Nephron progenitor cell (in vitro differentiated cells): ENCODE data around the gene PIM3.
A peak's percentile ranks its signal among the peaks of the same experiment; 100 is the strongest.

Experiments
- DNase-seq: peaks from one replicate; pipeline ENCODE4 v3.0.0; 2021
- H3K27ac Mint-ChIP-seq: 2 replicates; pipeline ENCODE4 v1.8.0; 2021; ENCODE audit warnings: mild to moderate bottlenecking, moderate library complexity, mixed read lengths
- H3K27me3 Mint-ChIP-seq: 2 replicates; pipeline ENCODE4 v1.8.0; 2021; ENCODE audit warnings: mild to moderate bottlenecking, low read depth, mixed read lengths; ENCODE audit not compliant: poor library complexity
- H3K36me3 Mint-ChIP-seq: 2 replicates; pipeline ENCODE4 v1.8.0; 2021; ENCODE audit warnings: low read depth, mixed read lengths
- H3K4me1 Mint-ChIP-seq: 2 replicates; pipeline ENCODE4 v1.8.0; 2021; ENCODE audit warnings: mixed read lengths
- H3K4me3 Mint-ChIP-seq: 2 replicates; pipeline ENCODE4 v1.8.0; 2021; ENCODE audit warnings: mild to moderate bottlenecking, moderate library complexity, mixed read lengths
- H3K9me3 Mint-ChIP-seq: 2 replicates; pipeline ENCODE4 v1.8.0; 2021; ENCODE audit warnings: mild to moderate bottlenecking, moderate library complexity, mixed read lengths
- TF ChIP-seq, protein P1 (sequence below): fragments of 200-600 bp; sonication (generic); IDR thresholded peaks from 2 replicates; pipeline ENCODE4 v1.5.0; 2021; ENCODE audit warnings: antibody characterized with exemption

The PIM3 gene

DNA sequence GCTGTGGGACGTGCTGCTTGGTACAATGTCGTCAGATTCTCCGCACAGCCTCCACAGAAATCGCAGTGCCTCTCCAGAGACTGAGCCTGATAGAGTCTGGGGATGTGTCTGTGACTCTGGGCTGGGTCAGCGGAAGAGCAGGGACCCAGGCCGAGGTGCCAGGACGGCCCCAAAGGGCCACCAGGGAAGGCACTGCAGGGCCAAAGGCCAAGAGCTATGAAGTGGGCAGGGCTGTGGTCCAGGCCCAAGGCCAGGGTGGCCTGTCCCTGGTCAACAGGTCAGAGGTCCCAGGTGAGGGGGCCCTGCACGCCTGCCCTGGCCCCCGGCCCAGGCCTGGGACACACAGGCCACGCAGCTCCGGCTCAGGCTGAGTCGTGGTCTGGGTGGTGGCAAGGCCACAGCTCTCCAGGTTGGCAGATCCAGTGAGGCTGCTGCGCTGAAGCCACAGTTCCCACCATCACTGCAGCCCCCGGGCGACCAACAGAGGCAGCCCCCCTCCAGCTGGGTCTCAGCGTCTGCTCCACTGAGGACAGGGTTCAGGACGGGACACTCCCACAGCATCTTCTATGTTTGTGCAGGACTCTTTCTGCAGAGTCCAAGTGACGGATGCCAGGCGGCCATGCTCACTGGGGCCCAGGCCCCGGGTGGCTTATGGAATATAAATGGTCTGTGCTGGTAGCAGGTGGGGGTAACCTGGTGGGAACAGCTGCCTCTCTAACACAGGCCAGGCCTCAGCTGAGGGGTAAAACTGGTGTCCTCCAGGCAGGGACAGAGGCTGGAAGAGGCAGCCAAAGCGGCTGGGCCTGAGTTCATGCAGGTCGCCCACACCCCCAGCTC is 4.8 kb upstream of the PIM3 start:
- no peaks in the 10 kb centered on the region for H3K36me3 Mint-ChIP-seq
- no peaks in the 10 kb centered on the region for H3K27me3 Mint-ChIP-seq
- H3K9me3 Mint-ChIP-seq: no peaks in the 10 kb centered on the region
- H3K27ac Mint-ChIP-seq: no peak overlapping the region
- H3K4me3 Mint-ChIP-seq: no peak overlapping the region
- TF ChIP-seq, protein P1, sequence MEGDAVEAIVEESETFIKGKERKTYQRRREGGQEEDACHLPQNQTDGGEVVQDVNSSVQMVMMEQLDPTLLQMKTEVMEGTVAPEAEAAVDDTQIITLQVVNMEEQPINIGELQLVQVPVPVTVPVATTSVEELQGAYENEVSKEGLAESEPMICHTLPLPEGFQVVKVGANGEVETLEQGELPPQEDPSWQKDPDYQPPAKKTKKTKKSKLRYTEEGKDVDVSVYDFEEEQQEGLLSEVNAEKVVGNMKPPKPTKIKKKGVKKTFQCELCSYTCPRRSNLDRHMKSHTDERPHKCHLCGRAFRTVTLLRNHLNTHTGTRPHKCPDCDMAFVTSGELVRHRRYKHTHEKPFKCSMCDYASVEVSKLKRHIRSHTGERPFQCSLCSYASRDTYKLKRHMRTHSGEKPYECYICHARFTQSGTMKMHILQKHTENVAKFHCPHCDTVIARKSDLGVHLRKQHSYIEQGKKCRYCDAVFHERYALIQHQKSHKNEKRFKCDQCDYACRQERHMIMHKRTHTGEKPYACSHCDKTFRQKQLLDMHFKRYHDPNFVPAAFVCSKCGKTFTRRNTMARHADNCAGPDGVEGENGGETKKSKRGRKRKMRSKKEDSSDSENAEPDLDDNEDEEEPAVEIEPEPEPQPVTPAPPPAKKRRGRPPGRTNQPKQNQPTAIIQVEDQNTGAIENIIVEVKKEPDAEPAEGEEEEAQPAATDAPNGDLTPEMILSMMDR: no peak
- DNase-seq: no peak
- H3K4me1 Mint-ChIP-seq: peaks cover 31% of the 10 kb centered on the region

DNA sequence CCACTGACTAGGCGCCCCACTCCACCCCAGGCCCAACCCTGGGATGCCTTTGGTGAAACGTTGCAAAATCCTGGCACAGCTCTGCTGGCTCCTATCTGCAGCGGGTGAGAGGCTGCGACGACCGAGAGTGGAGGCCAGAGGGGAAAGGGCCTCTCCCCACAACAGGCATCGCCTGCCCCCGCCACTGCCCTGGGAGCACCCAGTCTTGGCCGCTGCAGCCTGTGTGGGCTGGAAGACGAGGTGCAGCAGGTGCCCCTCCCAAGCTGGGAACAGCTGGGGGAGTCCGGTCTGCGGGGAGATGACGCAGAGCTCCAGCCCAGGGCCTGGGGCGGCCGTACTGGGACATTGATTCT is 4.2 kb upstream of the PIM3 start:
- H3K27me3 Mint-ChIP-seq: no peaks in the 10 kb centered on the region
- TF ChIP-seq, protein P1: no peak
- no peaks in the 10 kb centered on the region for H3K36me3 Mint-ChIP-seq
- H3K9me3 Mint-ChIP-seq: no peaks in the 10 kb centered on the region
- H3K4me1 Mint-ChIP-seq: peaks cover 31% of the 10 kb centered on the region
- no peak overlapping the region for H3K27ac Mint-ChIP-seq
- no peak overlapping the region for H3K4me3 Mint-ChIP-seq
- no peak for DNase-seq

DNA sequence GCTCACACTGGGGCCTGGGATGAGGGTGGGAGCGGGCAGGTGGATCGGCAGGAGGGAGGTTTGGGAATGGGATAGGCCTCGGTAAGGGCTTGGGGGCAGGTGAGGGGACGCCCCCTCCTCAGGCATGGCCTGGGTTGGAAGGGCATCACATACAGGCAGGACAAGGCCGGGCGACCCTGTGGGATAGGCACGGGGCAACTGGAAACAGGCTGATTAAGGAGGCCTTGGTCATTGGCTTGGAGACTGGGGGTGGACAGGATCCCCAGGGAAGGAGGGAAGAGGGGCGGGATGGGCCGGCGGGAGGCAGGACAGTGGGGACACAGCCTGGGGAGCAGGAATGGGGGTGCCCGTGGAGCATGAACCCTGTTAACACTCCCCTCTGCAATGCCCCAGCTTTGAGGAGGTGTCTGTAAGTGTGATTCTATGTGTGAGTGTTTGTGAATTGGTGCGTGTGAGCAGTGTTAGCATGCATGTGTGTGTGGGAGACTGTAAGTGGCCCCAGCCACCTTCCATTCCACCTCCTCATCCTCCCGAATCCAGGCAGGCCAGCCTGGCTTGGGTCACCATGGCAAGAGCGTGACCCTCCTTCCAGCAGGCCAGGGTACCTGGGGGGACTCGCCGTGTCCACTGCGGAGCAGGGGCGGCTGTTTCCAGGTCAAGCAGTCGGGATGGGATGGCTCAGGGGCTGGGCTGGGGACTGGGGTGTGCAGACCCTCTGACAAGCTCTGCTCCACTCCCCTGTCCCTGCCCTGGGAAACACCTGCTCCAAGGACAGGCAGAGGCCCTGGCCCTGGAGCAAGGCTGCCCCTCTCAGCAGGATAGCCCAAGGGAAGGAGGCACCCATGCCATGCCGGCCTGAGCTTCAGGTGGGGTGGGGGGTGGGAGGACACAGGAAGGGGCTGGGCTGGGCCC is 3.4 kb upstream of the PIM3 start:
- H3K27me3 Mint-ChIP-seq: no peaks in the 10 kb centered on the region
- H3K36me3 Mint-ChIP-seq: no peaks in the 10 kb centered on the region
- H3K4me3 Mint-ChIP-seq: no peak overlapping the region
- TF ChIP-seq, protein P1: no peak
- H3K27ac Mint-ChIP-seq: peak overlapping the region; percentile 25
- no peak for DNase-seq
- no peaks in the 10 kb centered on the region for H3K9me3 Mint-ChIP-seq
- peaks cover 29% of the 10 kb centered on the region for H3K4me1 Mint-ChIP-seq

DNA sequence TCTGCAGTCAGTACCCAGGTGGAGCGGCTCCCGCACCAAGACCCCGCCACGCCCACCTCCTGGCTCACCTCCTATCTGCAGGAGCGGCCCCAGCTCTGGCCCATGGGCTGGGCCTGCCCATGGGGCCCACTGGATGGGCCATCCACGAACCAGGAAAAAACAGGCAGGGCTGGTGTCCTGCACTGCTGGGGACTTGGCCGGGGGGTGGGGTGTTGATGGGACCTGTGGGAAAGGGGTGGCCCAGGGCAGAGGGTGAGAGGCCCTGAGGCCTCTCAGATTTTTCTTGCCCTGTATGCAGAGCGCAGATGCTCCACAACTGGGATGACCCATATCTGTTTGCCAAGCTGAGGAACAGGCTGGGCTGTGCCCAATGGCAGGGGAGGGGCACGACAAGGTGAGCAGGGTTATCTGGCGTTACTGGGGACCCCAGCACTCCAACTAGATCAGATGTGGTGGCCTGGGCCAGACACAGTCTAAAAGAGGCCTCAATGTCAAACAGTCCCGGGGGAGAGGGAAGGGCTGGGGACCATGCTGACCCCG is 2.7 kb upstream of the PIM3 start:
- no peak for DNase-seq
- Mint-ChIP-seq H3K36me3 (no peaks in the 10 kb centered on the region), H3K9me3 (no peaks in the 10 kb centered on the region), H3K27me3 (no peaks in the 10 kb centered on the region), H3K4me3 (no peak overlapping the region), H3K4me1 (peaks cover 25% of the 10 kb centered on the region), H3K27ac (no peak overlapping the region)
- TF ChIP-seq, protein P1: no peak

DNA sequence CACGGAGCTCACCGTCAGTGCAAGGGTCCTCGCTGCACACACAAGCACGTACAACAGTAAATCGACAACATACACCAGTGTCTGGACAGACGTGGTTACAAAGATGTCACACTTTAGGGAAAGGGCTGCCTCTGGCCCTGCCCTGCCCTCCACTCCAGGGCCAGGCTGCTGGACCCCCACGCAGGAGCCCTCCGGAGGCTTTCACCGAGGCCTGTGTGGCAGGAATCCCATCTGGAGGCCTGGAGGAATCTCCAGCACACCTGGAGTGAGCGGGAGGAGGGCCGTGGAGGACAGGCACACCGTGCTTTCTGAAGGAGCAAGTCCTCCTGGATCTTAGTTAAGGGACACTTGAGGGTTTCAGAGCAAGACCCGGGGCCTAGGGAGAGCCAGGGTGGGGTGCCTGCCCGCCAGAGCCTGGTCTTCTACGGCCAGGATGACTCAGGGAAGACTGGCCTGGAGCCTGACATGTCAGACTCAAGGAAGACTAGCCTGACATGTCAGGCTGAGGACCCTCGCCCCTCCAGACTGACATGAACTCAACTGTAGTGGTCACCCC is 2.1 kb upstream of the PIM3 start:
- no peak overlapping the region for H3K27ac Mint-ChIP-seq

More for the DNA sequence above, 2.1 kb upstream of the PIM3 start:
- TF ChIP-seq, protein P1: no peak
- Mint-ChIP-seq H3K36me3 (no peaks in the 10 kb centered on the region), H3K27me3 (no peaks in the 10 kb centered on the region), H3K9me3 (no peaks in the 10 kb centered on the region), H3K4me3 (peak overlapping the region; percentile 69), H3K4me1 (peaks cover 30% of the 10 kb centered on the region)
- DNase-seq: no peak
